ENCODE results near the gene ZNF786.
"Not testable (repeated sequence)": the region's sequence is repeated elsewhere in the genome, so short reads cannot be mapped to it uniquely, and the experiment has no call there.

The ZNF786 gene

GRCh38 chr7:149090397-149091195, at the start of gene ZNF786:
TSS of gene ZNF786 (minus strand) at chr7:149090718. CDS start at chr7:149090640, 78 bp downstream.
- peak; percentile 93 to 94 for DNase-seq

- DNase-seq, result no peak
Measured at GRCh38 chr7:149136118-149136517, 45.6 kb upstream of the ZNF786 start.

- no peak for DNase-seq
Measured at GRCh38 chr7:149133028-149133710, 42.7 kb upstream of the ZNF786 start.

GRCh38 chr7:149130572-149131198, 40.2 kb upstream of the ZNF786 start:
- no peak for DNase-seq

GRCh38 chr7:149126662-149127266, 36.2 kb upstream of the ZNF786 start:
- peak; percentile 56 to 59 for DNase-seq

GRCh38 chr7:149125863-149126661, 35.5 kb upstream of the ZNF786 start, which contains the start of gene ZNF425:
TSS of gene ZNF425 (minus strand) at chr7:149126324. CDS start at chr7:149126213, 111 bp downstream.
- peak; percentile 95 for DNase-seq

GRCh38 chr7:149125189-149125862, 34.8 kb upstream of the ZNF786 start:
- DNase-seq, result no peak

- no peak for DNase-seq
Measured at GRCh38 chr7:149109969-149110368, 19.5 kb upstream of the ZNF786 start.

- no peak for DNase-seq
Measured at GRCh38 chr7:149104749-149105148, 14.2 kb upstream of the ZNF786 start.

GRCh38 chr7:149104214-149104613, 13.7 kb upstream of the ZNF786 start:
- DNase-seq, result no peak

GRCh38 chr7:149103424-149103823, 12.9 kb upstream of the ZNF786 start:
- no peak for DNase-seq

- DNase-seq, result no peak
Measured at GRCh38 chr7:149102666-149103065, 12.1 kb upstream of the ZNF786 start.

- no peak for DNase-seq
Measured at GRCh38 chr7:149100821-149101220, 10.3 kb upstream of the ZNF786 start.

- DNase-seq, result no peak
Measured at GRCh38 chr7:149099058-149099457, 8.5 kb upstream of the ZNF786 start.

- no peak for DNase-seq
Measured at GRCh38 chr7:149097088-149097487, 6.6 kb upstream of the ZNF786 start.

- DNase-seq, result no peak
Measured at GRCh38 chr7:149093228-149093627, 2.7 kb upstream of the ZNF786 start.

- not testable (repeated sequence) for DNase-seq
Measured at GRCh38 chr7:149092244-149092643, 1.7 kb upstream of the ZNF786 start.

- no peak for DNase-seq
Measured at GRCh38 chr7:149087376-149087775, 3.1 kb downstream of the ZNF786 start.

- DNase-seq, result no peak
Measured at GRCh38 chr7:149085866-149086265, 4.7 kb downstream of the ZNF786 start.

- no peak for DNase-seq
Measured at GRCh38 chr7:149084407-149084806, 6.1 kb downstream of the ZNF786 start.

GRCh38 chr7:149081914-149082313, 8.6 kb downstream of the ZNF786 start:
- no peak for DNase-seq

- DNase-seq, result no peak
Measured at GRCh38 chr7:149077594-149077993, 12.9 kb downstream of the ZNF786 start.
